ENCODE measurements around the gene RABEPK. TPM values are rescaled to one million over a fixed set of nuclear protein-coding genes. Genes with fewer than 3 reads are reported as not detected.
"Not testable (repeated sequence)": the region's sequence is repeated elsewhere in the genome, so short reads cannot be mapped to it uniquely, and the experiment has no call there.

RABEPK gene
- total RNA-seq, 1 donor: 25.2 TPM

DNA sequence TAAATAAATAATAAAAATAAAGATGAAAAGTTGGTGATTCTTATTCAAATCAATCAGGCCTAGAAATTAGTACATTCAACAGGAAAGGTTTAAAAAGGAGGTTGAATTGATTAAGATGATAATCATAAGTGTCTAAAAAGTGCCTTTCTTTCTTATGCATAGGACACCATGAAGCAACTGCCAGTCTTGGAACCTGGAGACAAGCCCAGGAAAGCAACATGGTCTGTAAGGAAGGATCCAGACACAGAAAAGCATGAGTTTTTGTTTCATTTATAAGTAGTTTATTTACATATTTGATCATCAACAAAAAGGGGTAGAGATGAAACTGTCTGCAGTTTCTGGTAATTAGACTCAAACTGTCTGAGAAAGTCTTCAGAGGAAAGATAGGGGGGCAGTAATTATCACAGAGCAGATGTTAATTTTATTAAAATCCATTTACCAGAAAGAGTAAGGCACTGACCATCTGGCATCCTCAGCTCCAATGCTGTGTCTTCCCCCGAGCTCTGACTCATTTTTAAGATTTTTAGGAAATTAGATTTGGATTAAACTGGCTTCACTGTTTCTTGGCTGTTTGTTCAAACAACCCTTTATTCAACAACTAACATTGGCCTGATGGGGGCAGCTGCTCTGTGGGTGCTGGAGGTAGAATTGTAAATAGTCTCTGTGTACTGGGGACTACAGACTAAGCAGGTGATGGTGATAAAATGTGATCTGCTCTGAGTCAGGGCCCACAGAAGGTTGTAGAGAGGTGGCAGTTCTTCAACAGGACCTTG, 2.7 kb downstream of the RABEPK start:
- no peak for DNase-seq (ENCODE audit: low read depth)
- H3K4me3 ChIP-seq (ENCODE audit: low read depth, low read length): no peak overlapping the region
- TF ChIP-seq, protein P1, sequence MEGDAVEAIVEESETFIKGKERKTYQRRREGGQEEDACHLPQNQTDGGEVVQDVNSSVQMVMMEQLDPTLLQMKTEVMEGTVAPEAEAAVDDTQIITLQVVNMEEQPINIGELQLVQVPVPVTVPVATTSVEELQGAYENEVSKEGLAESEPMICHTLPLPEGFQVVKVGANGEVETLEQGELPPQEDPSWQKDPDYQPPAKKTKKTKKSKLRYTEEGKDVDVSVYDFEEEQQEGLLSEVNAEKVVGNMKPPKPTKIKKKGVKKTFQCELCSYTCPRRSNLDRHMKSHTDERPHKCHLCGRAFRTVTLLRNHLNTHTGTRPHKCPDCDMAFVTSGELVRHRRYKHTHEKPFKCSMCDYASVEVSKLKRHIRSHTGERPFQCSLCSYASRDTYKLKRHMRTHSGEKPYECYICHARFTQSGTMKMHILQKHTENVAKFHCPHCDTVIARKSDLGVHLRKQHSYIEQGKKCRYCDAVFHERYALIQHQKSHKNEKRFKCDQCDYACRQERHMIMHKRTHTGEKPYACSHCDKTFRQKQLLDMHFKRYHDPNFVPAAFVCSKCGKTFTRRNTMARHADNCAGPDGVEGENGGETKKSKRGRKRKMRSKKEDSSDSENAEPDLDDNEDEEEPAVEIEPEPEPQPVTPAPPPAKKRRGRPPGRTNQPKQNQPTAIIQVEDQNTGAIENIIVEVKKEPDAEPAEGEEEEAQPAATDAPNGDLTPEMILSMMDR (IDR thresholded peaks at IDR 0.05; ENCODE audit: insufficient read depth, low read length): no peak

DNA sequence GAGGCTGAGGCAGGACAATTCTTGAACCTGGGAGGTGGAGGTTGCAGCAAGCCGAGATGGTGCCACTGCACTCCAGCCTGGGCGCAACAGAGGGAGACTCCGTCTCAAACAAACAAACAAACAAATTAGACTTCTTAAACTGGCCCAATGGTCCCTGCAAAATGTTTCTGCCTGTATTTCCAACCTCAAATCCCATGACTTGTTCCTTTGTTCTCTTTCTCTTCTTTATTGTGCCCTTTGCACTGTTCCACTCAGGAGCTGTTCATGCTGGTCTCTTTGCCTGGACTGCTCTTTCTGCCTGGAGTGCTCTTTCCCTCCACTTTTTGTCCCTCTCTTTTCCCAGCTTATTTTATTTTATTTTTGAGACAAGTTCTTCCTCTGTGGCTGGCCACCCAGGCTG, 4.1 kb downstream of the RABEPK start:
- no peak for DNase-seq (ENCODE audit: low read depth)
- H3K4me3 ChIP-seq (ENCODE audit: low read depth, low read length): no peak overlapping the region
- TF ChIP-seq, protein P1 (IDR thresholded peaks at IDR 0.05; ENCODE audit: insufficient read depth, low read length): no peak

DNA sequence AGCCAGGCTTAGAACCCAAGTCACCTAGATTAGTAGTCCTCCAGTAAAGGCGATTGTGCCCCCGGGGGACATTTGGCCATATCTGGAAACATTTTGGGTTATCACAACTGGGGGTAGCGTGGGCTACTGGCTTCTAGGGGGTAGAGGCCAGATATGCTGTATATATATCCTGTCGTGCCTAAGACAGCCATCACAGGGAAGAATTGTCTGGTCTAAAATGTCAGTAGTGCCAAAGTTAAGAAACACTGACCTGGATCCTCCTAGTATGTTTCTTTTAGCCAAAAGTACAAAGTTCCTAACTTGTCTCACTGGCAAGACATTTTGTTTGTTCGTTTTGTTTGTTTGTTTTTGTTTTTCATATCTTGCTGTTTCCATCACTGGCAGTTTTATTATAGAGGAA, 13.8 kb downstream of the RABEPK start:
- no peak overlapping the region for H3K4me3 ChIP-seq (ENCODE audit: low read depth, low read length)
- TF ChIP-seq, protein P1 (IDR thresholded peaks at IDR 0.05; ENCODE audit: insufficient read depth, low read length): no peak
- no peak for DNase-seq (ENCODE audit: low read depth)

DNA sequence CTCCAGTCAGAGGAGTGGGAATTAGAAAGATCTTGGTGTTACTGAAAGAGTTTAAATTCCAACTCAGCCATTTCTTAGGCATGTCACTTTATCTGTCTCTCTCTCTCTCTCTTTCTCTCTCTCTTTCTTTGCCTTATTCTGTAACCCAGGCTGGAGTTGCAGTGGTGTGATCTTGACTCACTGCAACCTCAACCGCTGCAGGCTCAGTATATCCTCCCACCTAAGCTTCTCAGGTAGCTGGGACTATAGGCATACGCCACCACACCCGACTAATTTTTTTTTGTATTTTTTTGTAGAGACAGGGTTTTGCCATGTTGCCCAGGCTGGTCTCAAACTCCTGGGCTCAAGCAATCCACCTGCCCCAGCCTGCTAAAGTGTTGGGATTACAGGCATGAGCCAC, 18.3 kb downstream of the RABEPK start:
- no peak for DNase-seq (ENCODE audit: low read depth)
- TF ChIP-seq, protein P1 (IDR thresholded peaks at IDR 0.05; ENCODE audit: insufficient read depth, low read length): no peak
- H3K4me3 ChIP-seq (ENCODE audit: low read depth, low read length): no peak overlapping the region

DNA sequence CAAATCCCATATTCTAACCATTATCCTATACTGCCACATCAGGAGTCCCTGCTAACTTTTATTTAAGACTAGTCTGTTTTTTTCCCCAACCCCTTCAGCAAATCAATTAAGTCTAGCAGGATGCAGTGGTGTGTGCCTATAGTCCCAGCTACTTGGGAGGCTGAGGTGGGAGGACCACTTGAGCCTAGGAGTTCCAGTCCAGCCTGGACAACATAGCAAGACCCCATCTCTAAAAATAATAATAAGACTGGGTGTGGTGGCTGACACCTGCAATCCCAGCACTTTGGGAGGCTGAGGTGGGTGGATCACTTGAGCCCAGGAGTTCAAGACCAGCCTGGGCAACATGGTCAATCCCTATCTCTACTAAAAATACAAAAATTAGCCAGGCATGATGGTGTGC, 24.5 kb downstream of the RABEPK start:
- not testable (repeated sequence) for H3K4me3 ChIP-seq (ENCODE audit: low read depth, low read length); DNase-seq (ENCODE audit: low read depth)

DNA sequence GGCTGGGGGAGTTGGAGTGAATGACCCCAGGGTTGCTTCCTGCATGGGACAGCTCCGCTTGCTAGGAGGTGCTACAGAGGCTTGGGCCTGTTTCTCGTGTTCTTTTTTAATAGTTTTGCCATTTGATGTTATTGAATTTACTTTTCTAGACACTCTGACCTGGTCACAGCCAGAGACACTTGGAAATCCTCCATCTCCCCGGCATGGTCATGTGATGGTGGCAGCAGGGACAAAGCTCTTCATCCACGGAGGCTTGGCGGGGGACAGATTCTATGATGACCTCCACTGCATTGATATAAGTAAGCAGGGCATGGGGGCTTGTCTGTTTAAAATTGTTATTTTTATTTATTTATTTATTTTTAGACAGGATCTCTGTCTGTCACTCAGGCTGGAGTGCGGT, 27.4 kb downstream of the RABEPK start:
- no peak for DNase-seq (ENCODE audit: low read depth)
- H3K4me3 ChIP-seq (ENCODE audit: low read depth, low read length): no peak overlapping the region
- TF ChIP-seq, protein P1 (IDR thresholded peaks at IDR 0.05; ENCODE audit: insufficient read depth, low read length): no peak

DNA sequence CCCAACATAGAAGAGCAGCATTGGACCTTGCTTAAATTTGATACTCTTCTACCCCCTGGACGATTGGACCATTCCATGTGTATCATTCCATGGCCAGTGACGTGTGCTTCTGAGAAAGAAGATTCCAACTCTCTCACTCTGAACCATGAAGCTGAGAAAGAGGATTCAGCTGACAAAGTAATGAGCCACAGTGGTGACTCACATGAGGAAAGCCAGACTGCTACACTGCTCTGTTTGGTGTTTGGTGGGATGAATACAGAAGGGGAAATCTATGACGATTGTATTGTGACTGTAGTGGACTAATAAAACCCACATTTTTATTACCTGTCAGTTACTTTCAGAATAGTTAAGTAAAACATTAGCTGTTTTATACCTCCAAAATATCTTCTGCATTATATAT, 33.3 kb downstream of the RABEPK start:
- TF ChIP-seq, protein P1 (IDR thresholded peaks at IDR 0.05; ENCODE audit: insufficient read depth, low read length): no peak
- peak; percentile 98 for DNase-seq (ENCODE audit: low read depth)
- no peak overlapping the region for H3K4me3 ChIP-seq (ENCODE audit: low read depth, low read length)

DNA sequence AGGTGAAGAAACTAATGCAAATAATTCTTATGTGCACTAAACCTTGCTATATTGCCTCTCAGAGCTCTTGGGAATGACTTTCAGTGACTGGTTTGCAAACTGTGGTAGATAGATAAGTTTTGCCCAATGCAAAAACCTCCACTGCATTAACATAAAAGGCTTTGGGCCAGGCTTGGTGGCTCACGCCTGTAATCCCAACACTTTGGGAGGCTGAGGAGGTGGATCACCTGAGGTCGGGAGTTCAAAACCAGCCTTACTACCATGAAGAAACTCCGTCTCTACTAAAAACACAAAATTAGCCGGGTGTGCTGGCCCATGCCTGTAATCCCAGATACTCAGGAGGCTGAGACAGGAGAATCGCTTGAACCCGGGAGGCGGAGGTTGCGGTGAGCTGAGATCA, 33.8 kb downstream of the RABEPK start:
- DNase-seq (ENCODE audit: low read depth); H3K4me3 ChIP-seq (ENCODE audit: low read depth, low read length): not testable (repeated sequence)

All from fibroblast of the aortic adventitia (primary cell).